ENCODE results near the gene CSPG4. TPM values are rescaled to one million over a fixed set of nuclear protein-coding genes. Genes with fewer than 3 reads are reported as not detected.

Gene CSPG4
- total and polyA plus RNA-seq, 10 of the 15 experiments (the other 5 are each of a cell fraction or from before 2014, with no cell fraction given), result 0.02 to 2.2 (median 0.76) TPM

GRCh38 chr15:75749820-75750219 is 37.2 kb upstream of the CSPG4 start:
- ChIA-PET POLR2A (no interaction called here), CTCF (no interaction called here), RAD21 (ENCODE audit: unreplicated experiment) (no interaction called here), SMC1A (ENCODE audit: uncharacterized antibody, unreplicated experiment) (no interaction called here)
- FAIRE-seq (no peak), DNase-seq (ENCODE audit: low read depth, low spot score) (no peak), ATAC-seq (no peak)
- no peaks in the 10 kb centered on the region for H3K9me3 ChIP-seq (replicated peaks; ENCODE audit: control insufficient read depth, insufficient read depth, low read length)
- no peak overlapping the region for H3K4me2 ChIP-seq (ENCODE audit: control insufficient read depth, insufficient read depth)
- intact Hi-C loops (cut with micrococcal nuclease; ENCODE audit: unreplicated experiment) (no loop called here), in situ Hi-C loops (cut with MboI) (no loop called here)
- TF ChIP-seq NBN (IDR thresholded peaks at IDR 0.05) (no peak), REST (IDR thresholded peaks at IDR 0.05; ENCODE audit: low read depth, low read length) (no peak), ASH2L (IDR thresholded peaks at IDR 0.05; ENCODE audit: borderline replicate concordance, low read depth) (no peak), EZH2 (IDR thresholded peaks at IDR 0.05; ENCODE audit: borderline replicate concordance, control insufficient read depth, low read depth, low read length) (no peak), ELK1 (IDR thresholded peaks at IDR 0.05; ENCODE audit: low read depth, low read length) (no peak), MTA2 (IDR thresholded peaks at IDR 0.05; ENCODE audit: low read depth) (no peak), PAX8 (IDR thresholded peaks at IDR 0.05) (no peak), RFX5 (IDR thresholded peaks at IDR 0.05; ENCODE audit: low read depth, low read length) (no peak), POLR2A (IDR thresholded peaks at IDR 0.05; ENCODE audit: low read depth, low read length) (no peak), NR2C1 (IDR thresholded peaks at IDR 0.05) (no peak), ZBTB40 (IDR thresholded peaks at IDR 0.05; ENCODE audit: borderline replicate concordance) (no peak), RAD21 (IDR thresholded peaks at IDR 0.05; ENCODE audit: insufficient read depth, low read depth, low read length) (no peak), LARP7 (IDR thresholded peaks at IDR 0.05) (no peak), IRF3 (IDR thresholded peaks at IDR 0.05) (no peak), ZNF274 (IDR thresholded peaks at IDR 0.05; ENCODE audit: insufficient read depth, insufficient read length) (no peak), ETV6 (conservative IDR thresholded peaks at IDR 0.05 in 1 of 2, IDR thresholded peaks at IDR 0.05 in 1 of 2; ENCODE audit: borderline replicate concordance in 1 of 2, low read depth in 1 of 2) (no peak), TCF3 (IDR thresholded peaks at IDR 0.05; ENCODE audit: borderline replicate concordance, insufficient read depth, low read depth, low read length) (no peak)
- H3K79me2 ChIP-seq (ENCODE audit: control insufficient read depth, insufficient read depth, low read length), result no peaks in the 10 kb centered on the region
- no peak overlapping the region for H3K9ac ChIP-seq (ENCODE audit: control insufficient read depth, insufficient read depth, low read length)
- H3K4me1 ChIP-seq (ENCODE audit: control insufficient read depth, insufficient read depth, low read length), result peaks cover 3% of the 10 kb centered on the region
- WGBS (ENCODE audit: insufficient coverage, insufficient replicate concordance, low lambda C conversion rate, missing lambda C conversion rate), result 45% methylated on average over 4 of the region's 4 CpGs
- no peak overlapping the region for H3K27ac ChIP-seq (ENCODE audit: control insufficient read depth, insufficient read depth)
- H3K36me3 ChIP-seq (ENCODE audit: control insufficient read depth in 2 of 2, insufficient read depth in 2 of 2, low read length in 1 of 2), result no peaks in the 10 kb centered on the region
- no TSS peak for BruUV-seq (replicated peaks)
- no peaks in the 10 kb centered on the region for H4K20me1 ChIP-seq (ENCODE audit: control insufficient read depth, insufficient read depth)
- H3K4me3 ChIP-seq, result no peak overlapping the region
- H3K27me3 ChIP-seq (replicated peaks in 1 of 2; ENCODE audit: control insufficient read depth in 2 of 2, insufficient read depth in 2 of 2, low read length in 1 of 2), result no peaks in the 10 kb centered on the region
- H2AFZ ChIP-seq (ENCODE audit: control insufficient read depth, low read depth, low read length), result no peak overlapping the region
